Hematopoietic multipotent progenitor cell treated with erythropoietin and hydrocortisone succinate and interleukin-3 and kit ligand, for 4 days (in vitro differentiated cells): Measurements from ENCODE around the gene RGR.

Experiments used
- DNase-seq: peaks from one replicate; pipeline ENCODE4 v3.0.0-alpha.2; 2015

The RGR gene

DNA sequence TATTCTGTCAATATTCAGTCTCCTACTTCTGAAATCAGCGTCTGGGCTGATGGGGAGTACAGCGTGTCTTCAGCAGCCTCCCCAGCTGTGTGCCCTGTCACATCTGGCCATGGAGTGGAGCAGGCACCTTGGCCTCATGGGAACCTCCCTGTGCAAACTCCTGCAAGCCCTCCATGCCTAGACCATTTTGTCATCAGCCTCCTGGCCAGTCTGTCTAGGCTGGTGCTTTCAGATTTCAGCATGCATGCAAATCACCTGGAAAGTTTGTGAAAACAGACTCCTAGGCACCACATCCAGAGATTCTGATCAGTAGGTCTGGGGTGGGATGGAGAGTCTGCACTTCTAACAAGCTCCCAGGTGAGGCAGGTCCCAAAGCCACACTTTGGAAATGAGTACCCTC, 57.4 kb downstream of the RGR start:
- DNase-seq, result no peak

DNA sequence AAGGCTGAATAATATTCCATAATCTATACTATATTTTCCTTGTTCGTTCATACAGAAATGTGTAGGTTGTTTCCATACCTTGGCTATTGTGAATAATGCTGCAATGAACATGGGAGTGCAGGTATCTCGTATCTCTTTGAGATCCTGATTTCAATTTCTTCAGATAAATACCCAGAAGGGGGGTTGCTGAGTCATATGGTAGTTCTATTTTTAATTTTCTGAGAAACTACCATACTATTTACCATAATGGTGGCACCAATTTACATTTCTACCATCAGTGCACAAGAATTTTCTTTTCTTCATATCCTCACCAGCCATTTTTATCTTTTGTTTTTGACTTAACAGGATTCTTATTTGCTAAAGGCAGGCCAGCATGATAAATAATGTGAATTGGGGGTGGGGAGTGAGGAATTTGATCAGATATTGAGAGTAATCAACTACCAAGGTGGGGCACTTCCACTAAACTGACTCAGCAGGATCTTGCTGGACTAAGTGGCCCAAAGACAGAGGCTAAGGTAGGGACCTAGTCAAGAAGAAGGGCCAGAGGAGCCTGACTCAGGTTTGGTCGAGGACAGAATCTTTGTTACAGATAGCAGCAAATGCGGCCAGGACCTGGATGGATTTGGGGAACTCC, 62.0 kb downstream of the RGR start:
- no peak for DNase-seq

GRCh38 chr10:84308021-84308420, 63.2 kb downstream of the RGR start:
- DNase-seq, result no peak

GRCh38 chr10:84308481-84309304, 63.8 kb downstream of the RGR start:
- DNase-seq, result peak; percentile 92
